HepG2 (cell line): ENCODE results near the gene PRSS36. TPM values are rescaled to one million over a fixed set of nuclear protein-coding genes. Genes with fewer than 3 reads are reported as not detected.

ENCODE experiments used
- ARNT2 ChIP-seq: sonication (generic); formaldehyde crosslinking; IDR thresholded peaks from 2 replicates; pipeline ENCODE4 v1.8.0; 2022; ENCODE audit warnings: mild to moderate bottlenecking, low read depth, missing genetic modification reagents, moderate library complexity
- CREB1 ChIP-seq, 2 experiments: fragments of 450-650 bp in 1 of 2; IDR thresholded peaks; 2 replicates each; pipeline ENCODE4 v1.6.1; 2016 to 2017; ENCODE audit warnings: control low read depth in 1 of 2, mild to moderate bottlenecking in 1 of 2, missing compliant biosample characterization in 1 of 2, missing genetic modification characterization in 1 of 2
- HDAC1 ChIP-seq: sonication (generic); formaldehyde crosslinking; IDR thresholded peaks from 2 replicates; pipeline ENCODE4 v1.5.1; 2020; ENCODE audit warnings: mild to moderate bottlenecking, missing genetic modification reagents
- JUN ChIP-seq: sonication (generic); formaldehyde crosslinking; IDR thresholded peaks from 2 replicates; pipeline ENCODE4 v1.4.0; 2020; ENCODE audit warnings: mild to moderate bottlenecking, missing genetic modification reagents
- MXD4 ChIP-seq: IDR thresholded peaks from 2 replicates; pipeline ENCODE4 v1.6.1; 2016; ENCODE audit warnings: mild to moderate bottlenecking, missing biosample characterization, missing genetic modification reagents
- NFE2 ChIP-seq: sonication (generic); formaldehyde crosslinking; IDR thresholded peaks from 2 replicates; pipeline ENCODE4 v1.4.0; 2020; ENCODE audit warnings: missing genetic modification reagents
- PCBP1 ChIP-seq: fragments of 200-400 bp; formaldehyde crosslinking; IDR thresholded peaks from 2 replicates; pipeline ENCODE4 v1.6.1; 2017; ENCODE audit warnings: mild to moderate bottlenecking, low read depth, low read length, borderline replicate concordance
- RXRA ChIP-seq: sonication (generic); formaldehyde crosslinking; IDR thresholded peaks from 2 replicates; pipeline ENCODE4 v1.5.1; 2020; ENCODE audit warnings: missing genetic modification reagents
- TEAD2 ChIP-seq: sonication (generic); formaldehyde crosslinking; IDR thresholded peaks from 2 replicates; pipeline ENCODE4 v1.9.0; 2021; ENCODE audit warnings: missing genetic modification reagents
- ZBTB8A ChIP-seq: sonication (generic); formaldehyde crosslinking; IDR thresholded peaks from 2 replicates; pipeline ENCODE4 v1.4.0; 2020; ENCODE audit warnings: mild to moderate bottlenecking, low read depth, missing genetic modification reagents, borderline replicate concordance
- ZEB1 ChIP-seq: IDR thresholded peaks from 2 replicates; pipeline ENCODE4 v1.6.1; 2012; ENCODE audit warnings: mild to moderate bottlenecking, low read depth, inconsistent platforms; ENCODE audit not compliant: insufficient replicate concordance
- ZFY ChIP-seq: sonication (generic); formaldehyde crosslinking; IDR thresholded peaks from 2 replicates; pipeline ENCODE4 v1.4.0; 2020; ENCODE audit warnings: missing genetic modification reagents
- ZKSCAN8 ChIP-seq: IDR thresholded peaks from 2 replicates; pipeline ENCODE4 v1.6.1; 2016; ENCODE audit warnings: borderline replicate concordance, missing genetic modification reagents, missing compliant biosample characterization
- ZNF232 ChIP-seq: sonication (generic); formaldehyde crosslinking; IDR thresholded peaks from 2 replicates; pipeline ENCODE4 v1.4.0; 2020; ENCODE audit warnings: missing genetic modification reagents, borderline replicate concordance
- ZNF547 ChIP-seq: sonication (generic); formaldehyde crosslinking; IDR thresholded peaks from 2 replicates; pipeline ENCODE4 v1.5.1; 2020; ENCODE audit warnings: mild to moderate bottlenecking, missing genetic modification reagents
- ZNF737 ChIP-seq: sonication (generic); formaldehyde crosslinking; IDR thresholded peaks from 2 replicates; pipeline ENCODE4 v1.5.0; 2020; ENCODE audit warnings: missing genetic modification reagents, mild to moderate bottlenecking, borderline replicate concordance
- ZNF768 ChIP-seq: sonication (generic); formaldehyde crosslinking; IDR thresholded peaks from 2 replicates; pipeline ENCODE4 v1.4.0; 2020; ENCODE audit warnings: missing genetic modification reagents
- ZSCAN12 ChIP-seq: sonication (generic); formaldehyde crosslinking; IDR thresholded peaks from 2 replicates; pipeline ENCODE4 v1.9.0; 2021; ENCODE audit warnings: mild to moderate bottlenecking, missing genetic modification reagents
- ZSCAN31 ChIP-seq: sonication (generic); formaldehyde crosslinking; IDR thresholded peaks from 2 replicates; pipeline ENCODE4 v1.5.0; 2020; ENCODE audit warnings: low read depth, mild to moderate bottlenecking, missing genetic modification reagents
- polyA plus RNA-seq, 8 experiments: library from polyadenylated mRNA; depleted of rRNA in 3 of 8; stranded (reverse) in 7 of 8; unstranded in 1 of 8; fragments of >200 nt; fragmentation: Illumina TruSeq in 4 of 8; extraction: Trizol in 4 of 8; gene quantifications; 2 replicates each; pipeline versions ENCODE4 v1.2.1 to v1.2.3, GENCODE V29; 2011 to 2016; ENCODE audit warnings: low read depth in 4 of 8, missing spikeins in 1 of 8, mixed read lengths in 1 of 8; ENCODE audit not compliant: insufficient read depth in 1 of 8
- total RNA-seq, 5 experiments: library from RNA; depleted of rRNA; stranded (reverse); fragments of >200 nt; fragmentation: Illumina TruSeq; extraction: Trizol; gene quantifications; 2 replicates each; pipeline ENCODE4 v1.2.3, GENCODE V29; 2016; ENCODE audit warnings: low read depth in 1 of 5
- TF ChIP-seq, protein P1 (sequence below): sonication (generic); IDR thresholded peaks from 2 replicates; pipeline ENCODE4 v1.6.1; 2016; ENCODE audit warnings: low read depth, borderline replicate concordance
- TF ChIP-seq, protein P2 (sequence below): sonication (generic); formaldehyde crosslinking; IDR thresholded peaks from 2 replicates; pipeline ENCODE4 v1.5.1; 2020; ENCODE audit warnings: missing genetic modification reagents, mild to moderate bottlenecking, borderline replicate concordance
- TF ChIP-seq, protein P3 (sequence below), 2 experiments: fragments of 450-650 bp in 1 of 2; sonication (generic) in 1 of 2; formaldehyde crosslinking; IDR thresholded peaks; 2 replicates each; pipeline versions ENCODE4 v1.5.0 to v1.8.0; 2020 to 2022; ENCODE audit warnings: mild to moderate bottlenecking in 1 of 2, missing genetic modification reagents in 1 of 2
- TF ChIP-seq, protein P4 (sequence below): IDR thresholded peaks from 2 replicates; pipeline ENCODE4 v1.6.1; 2016
- TF ChIP-seq, protein P5 (sequence below): sonication (generic); formaldehyde crosslinking; IDR thresholded peaks from 2 replicates; pipeline ENCODE4 v1.5.0; 2020; ENCODE audit warnings: mild to moderate bottlenecking, missing genetic modification reagents, borderline replicate concordance

PRSS36 gene
- total and polyA plus RNA-seq, 2 of the 13 experiments (the other 11 are each of a cell fraction or from before 2014, with no cell fraction given) = 1.5 to 2.1 TPM

DNA sequence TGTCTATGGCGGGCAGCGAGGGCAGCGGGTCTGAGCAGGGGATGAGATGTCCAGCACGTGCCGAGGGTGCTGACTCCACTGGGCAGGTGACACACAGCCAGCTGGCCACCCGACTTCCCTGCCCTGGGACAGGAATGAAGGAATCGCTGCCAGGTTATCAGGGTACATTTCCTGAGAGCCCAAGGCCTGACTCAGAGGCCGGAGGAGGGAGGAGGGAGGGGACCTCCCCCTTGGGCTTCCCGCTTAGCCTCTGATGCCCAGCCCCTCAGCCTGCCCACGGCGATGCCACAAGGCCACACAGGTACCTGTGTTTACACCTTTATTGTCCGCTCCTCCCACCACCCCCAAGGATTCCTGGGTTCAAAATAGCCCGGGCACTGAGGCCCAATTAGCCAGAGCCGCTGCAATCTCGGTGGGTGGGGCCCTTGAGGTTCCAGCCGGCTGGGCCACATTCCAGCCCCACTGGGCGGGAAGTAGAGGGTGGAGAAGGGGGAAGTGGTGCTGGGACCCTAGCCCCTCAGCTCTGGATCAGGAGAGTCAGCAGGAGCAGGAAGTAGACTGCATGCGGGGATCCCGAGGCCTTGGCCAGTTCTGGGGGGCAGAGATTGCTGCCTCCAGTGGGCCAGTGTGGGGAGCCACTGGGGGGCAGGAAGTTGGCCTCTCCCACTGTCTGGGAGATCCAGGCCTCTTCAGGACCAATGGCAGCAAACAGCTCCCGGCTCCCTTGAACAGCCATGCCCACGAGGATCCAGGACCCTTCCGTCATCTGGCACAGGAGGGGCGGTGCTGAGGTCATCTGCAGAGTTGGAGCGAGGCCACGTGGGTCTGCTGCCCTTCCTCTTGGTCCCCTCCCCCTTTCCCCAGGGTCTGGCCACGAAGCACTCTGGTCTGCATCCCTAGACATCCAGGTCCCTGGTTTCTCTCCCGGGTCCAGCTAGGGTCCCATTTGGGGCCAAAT lies 11.0 kb downstream of the PRSS36 start (continued):
- TF ChIP-seq, protein P1, sequence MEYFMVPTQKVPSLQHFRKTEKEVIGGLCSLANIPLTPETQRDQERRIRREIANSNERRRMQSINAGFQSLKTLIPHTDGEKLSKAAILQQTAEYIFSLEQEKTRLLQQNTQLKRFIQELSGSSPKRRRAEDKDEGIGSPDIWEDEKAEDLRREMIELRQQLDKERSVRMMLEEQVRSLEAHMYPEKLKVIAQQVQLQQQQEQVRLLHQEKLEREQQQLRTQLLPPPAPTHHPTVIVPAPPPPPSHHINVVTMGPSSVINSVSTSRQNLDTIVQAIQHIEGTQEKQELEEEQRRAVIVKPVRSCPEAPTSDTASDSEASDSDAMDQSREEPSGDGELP = peak; percentile 52; the same call in 1 of the 2 replicates
- TF ChIP-seq ZFY (CRISPR knock-in tag) = peak; percentile 57
- TF ChIP-seq ZEB1 = peak; percentile 60
- TF ChIP-seq MXD4 = 0 out of 2 replicates have a peak, but pooled peaks have one; percentile 58
- peak; percentile 85; the same call in 1 of the 2 replicates for TF ChIP-seq PCBP1
- TF ChIP-seq ZNF232 (CRISPR knock-in tag) = no peak
- no peak for TF ChIP-seq ZSCAN12
- TF ChIP-seq JUN (CRISPR knock-in tag) = no peak
- no peak for TF ChIP-seq ZBTB8A (CRISPR knock-in tag)
- no peak for TF ChIP-seq ZNF737 (CRISPR knock-in tag)
- TF ChIP-seq, protein P2, sequence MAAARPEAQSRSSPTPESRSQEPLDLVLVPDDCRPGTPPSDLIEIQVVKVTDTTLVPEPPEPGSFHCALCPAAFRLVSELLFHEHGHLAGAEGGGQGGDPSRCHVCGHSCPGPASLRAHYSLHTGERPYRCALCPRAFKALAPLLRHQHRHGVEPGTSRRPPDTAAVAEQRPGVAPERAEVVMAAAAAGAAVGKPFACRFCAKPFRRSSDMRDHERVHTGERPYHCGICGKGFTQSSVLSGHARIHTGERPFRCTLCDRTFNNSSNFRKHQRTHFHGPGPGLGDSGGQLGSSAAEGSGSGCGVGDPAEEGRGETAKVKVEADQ (CRISPR knock-in tag) = 0 out of 2 replicates have a peak, but pooled peaks have one; percentile 63
- peak; percentile 54 for TF ChIP-seq HDAC1 (CRISPR knock-in tag)
- TF ChIP-seq, protein P3, sequence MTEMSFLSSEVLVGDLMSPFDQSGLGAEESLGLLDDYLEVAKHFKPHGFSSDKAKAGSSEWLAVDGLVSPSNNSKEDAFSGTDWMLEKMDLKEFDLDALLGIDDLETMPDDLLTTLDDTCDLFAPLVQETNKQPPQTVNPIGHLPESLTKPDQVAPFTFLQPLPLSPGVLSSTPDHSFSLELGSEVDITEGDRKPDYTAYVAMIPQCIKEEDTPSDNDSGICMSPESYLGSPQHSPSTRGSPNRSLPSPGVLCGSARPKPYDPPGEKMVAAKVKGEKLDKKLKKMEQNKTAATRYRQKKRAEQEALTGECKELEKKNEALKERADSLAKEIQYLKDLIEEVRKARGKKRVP (CRISPR knock-in tag; IDR thresholded peaks at IDR 0.05) = no peak
- TF ChIP-seq NFE2 (CRISPR knock-in tag) = no peak
- TF ChIP-seq TEAD2 = no peak
- TF ChIP-seq, protein P4, sequence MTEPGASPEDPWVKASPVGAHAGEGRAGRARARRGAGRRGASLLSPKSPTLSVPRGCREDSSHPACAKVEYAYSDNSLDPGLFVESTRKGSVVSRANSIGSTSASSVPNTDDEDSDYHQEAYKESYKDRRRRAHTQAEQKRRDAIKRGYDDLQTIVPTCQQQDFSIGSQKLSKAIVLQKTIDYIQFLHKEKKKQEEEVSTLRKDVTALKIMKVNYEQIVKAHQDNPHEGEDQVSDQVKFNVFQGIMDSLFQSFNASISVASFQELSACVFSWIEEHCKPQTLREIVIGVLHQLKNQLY (CRISPR knock-in tag) = 0 out of 2 replicates have a peak, but pooled peaks have one; percentile 10
- TF ChIP-seq RXRA (CRISPR knock-in tag) = peak; percentile 10; the same call in 1 of the 2 replicates
- TF ChIP-seq ZNF768 (CRISPR knock-in tag) = no peak
- TF ChIP-seq, protein P5, sequence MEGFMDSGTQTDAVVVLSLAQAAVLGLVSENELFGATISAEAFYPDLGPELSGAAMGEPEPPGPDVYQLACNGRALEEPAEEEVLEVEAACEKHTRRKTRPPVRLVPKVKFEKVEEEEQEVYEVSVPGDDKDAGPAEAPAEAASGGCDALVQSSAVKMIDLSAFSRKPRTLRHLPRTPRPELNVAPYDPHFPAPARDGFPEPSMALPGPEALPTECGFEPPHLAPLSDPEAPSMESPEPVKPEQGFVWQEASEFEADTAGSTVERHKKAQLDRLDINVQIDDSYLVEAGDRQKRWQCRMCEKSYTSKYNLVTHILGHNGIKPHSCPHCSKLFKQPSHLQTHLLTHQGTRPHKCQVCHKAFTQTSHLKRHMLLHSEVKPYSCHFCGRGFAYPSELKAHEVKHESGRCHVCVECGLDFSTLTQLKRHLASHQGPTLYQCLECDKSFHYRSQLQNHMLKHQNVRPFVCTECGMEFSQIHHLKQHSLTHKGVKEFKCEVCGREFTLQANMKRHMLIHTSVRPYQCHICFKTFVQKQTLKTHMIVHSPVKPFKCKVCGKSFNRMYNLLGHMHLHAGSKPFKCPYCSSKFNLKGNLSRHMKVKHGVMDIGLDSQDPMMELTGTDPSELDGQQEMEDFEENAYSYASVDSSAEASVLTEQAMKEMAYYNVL (CRISPR knock-in tag) = 0 out of 2 replicates have a peak, but pooled peaks have one; percentile 8
- TF ChIP-seq ZSCAN31 (CRISPR knock-in tag) = no peak
- TF ChIP-seq ZKSCAN8 = no peak
- TF ChIP-seq CREB1 (IDR thresholded peaks at IDR 0.05) = peak; percentile 20; the same call in 1 of the 2 replicates
- no peak for TF ChIP-seq CREB1 (CRISPR knock-in tag; IDR thresholded peaks at IDR 0.05)
- no peak for TF ChIP-seq ZNF547 (CRISPR knock-in tag)
- TF ChIP-seq ARNT2 (CRISPR knock-in tag) = no peak
